GM21528 (cell line): ENCODE data around the gene C12orf57.

Experiments
- ATAC-seq: cut with Tn5 transposase; IDR thresholded peaks from one replicate; pipeline ENCODE4 v1.9.1; 2021; ENCODE audit warnings: mild to moderate bottlenecking, moderate library complexity; ENCODE audit not compliant: unreplicated experiment, low FRiP score

Gene C12orf57

GRCh38 chr12:6981152-6982052 lies 37.6 kb downstream of the C12orf57 start:
- no peak for ATAC-seq

- ATAC-seq = no peak
Observed at GRCh38 chr12:6982532-6982931, 38.7 kb downstream of the C12orf57 start.

- no peak for ATAC-seq
Observed at GRCh38 chr12:6987956-6988553, 44.2 kb downstream of the C12orf57 start.
